Liver (tissue), 3 donors: Measurements from ENCODE around the gene ANO10.

Experiments
- ATF3 ChIP-seq: IDR thresholded peaks from 2 replicates; pipeline ENCODE4 v1.6.1; 2016; ENCODE audit warnings: antibody characterized with exemption
- CTCF ChIP-seq: fragments of 150-350 bp; IDR thresholded peaks from 2 replicates; pipeline ENCODE4 v1.5.1; 2017; ENCODE audit warnings: improper control_type of control experiment, low read depth, low read length; ENCODE audit not compliant: missing input control
- FOXA1 ChIP-seq: IDR thresholded peaks from 2 replicates; pipeline ENCODE4 v1.6.1; 2016; ENCODE audit warnings: antibody characterized with exemption
- JUND ChIP-seq, 2 donors: IDR thresholded peaks; 2 replicates each; pipeline ENCODE4 v1.6.1; 2016; ENCODE audit warnings: antibody characterized with exemption in 2 of 2
- TAF1 ChIP-seq: conservative IDR thresholded peaks from 2 replicates; pipeline ENCODE4 v1.6.1; 2016; ENCODE audit warnings: antibody characterized with exemption, mild to moderate bottlenecking
- ZBTB33 ChIP-seq: IDR thresholded peaks from 2 replicates; pipeline ENCODE4 v1.6.1; 2016; ENCODE audit warnings: antibody characterized with exemption
- donor health status: healthy.
- donor health status: healthy.

- TF ChIP-seq CTCF (no peak), ZBTB33 (no peak), JUND (IDR thresholded peaks at IDR 0.05) (no peak), FOXA1 (no peak), ATF3 (no peak), TAF1 (no peak)
Measured at GRCh38 chr3:43629257-43629656, 7.4 kb upstream of the ANO10 start.
